ENCODE measurements around the gene CFAP70.

DNA sequence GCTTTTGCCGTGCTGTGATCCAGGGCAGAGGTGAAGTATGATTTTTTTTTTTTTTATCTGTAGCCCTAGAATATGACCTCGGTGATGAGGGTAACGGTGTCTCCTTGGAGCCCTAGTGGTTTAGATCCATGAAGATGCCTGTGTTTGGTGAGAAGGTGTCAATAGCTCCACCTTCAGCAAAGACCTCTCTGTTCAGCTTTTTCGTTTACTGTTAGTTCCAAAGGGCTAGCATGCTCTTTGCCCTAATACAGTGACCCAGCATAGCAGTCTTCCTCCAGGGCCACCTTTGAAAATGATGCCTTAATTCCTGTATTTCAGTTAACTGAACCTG, 105.5 kb downstream of the CFAP70 start:
- TF ChIP-seq, protein P1, sequence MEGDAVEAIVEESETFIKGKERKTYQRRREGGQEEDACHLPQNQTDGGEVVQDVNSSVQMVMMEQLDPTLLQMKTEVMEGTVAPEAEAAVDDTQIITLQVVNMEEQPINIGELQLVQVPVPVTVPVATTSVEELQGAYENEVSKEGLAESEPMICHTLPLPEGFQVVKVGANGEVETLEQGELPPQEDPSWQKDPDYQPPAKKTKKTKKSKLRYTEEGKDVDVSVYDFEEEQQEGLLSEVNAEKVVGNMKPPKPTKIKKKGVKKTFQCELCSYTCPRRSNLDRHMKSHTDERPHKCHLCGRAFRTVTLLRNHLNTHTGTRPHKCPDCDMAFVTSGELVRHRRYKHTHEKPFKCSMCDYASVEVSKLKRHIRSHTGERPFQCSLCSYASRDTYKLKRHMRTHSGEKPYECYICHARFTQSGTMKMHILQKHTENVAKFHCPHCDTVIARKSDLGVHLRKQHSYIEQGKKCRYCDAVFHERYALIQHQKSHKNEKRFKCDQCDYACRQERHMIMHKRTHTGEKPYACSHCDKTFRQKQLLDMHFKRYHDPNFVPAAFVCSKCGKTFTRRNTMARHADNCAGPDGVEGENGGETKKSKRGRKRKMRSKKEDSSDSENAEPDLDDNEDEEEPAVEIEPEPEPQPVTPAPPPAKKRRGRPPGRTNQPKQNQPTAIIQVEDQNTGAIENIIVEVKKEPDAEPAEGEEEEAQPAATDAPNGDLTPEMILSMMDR (IDR thresholded peaks at IDR 0.05; ENCODE audit: insufficient read depth, low read length) = no peak
- TF ChIP-seq, protein P2, sequence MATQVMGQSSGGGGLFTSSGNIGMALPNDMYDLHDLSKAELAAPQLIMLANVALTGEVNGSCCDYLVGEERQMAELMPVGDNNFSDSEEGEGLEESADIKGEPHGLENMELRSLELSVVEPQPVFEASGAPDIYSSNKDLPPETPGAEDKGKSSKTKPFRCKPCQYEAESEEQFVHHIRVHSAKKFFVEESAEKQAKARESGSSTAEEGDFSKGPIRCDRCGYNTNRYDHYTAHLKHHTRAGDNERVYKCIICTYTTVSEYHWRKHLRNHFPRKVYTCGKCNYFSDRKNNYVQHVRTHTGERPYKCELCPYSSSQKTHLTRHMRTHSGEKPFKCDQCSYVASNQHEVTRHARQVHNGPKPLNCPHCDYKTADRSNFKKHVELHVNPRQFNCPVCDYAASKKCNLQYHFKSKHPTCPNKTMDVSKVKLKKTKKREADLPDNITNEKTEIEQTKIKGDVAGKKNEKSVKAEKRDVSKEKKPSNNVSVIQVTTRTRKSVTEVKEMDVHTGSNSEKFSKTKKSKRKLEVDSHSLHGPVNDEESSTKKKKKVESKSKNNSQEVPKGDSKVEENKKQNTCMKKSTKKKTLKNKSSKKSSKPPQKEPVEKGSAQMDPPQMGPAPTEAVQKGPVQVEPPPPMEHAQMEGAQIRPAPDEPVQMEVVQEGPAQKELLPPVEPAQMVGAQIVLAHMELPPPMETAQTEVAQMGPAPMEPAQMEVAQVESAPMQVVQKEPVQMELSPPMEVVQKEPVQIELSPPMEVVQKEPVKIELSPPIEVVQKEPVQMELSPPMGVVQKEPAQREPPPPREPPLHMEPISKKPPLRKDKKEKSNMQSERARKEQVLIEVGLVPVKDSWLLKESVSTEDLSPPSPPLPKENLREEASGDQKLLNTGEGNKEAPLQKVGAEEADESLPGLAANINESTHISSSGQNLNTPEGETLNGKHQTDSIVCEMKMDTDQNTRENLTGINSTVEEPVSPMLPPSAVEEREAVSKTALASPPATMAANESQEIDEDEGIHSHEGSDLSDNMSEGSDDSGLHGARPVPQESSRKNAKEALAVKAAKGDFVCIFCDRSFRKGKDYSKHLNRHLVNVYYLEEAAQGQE (IDR thresholded peaks at IDR 0.05; ENCODE audit: insufficient replicate concordance, low read depth) = no peak
- TF ChIP-seq POLR2AphosphoS5 (IDR thresholded peaks at IDR 0.05; ENCODE audit: low read depth) = no peak
